Activated T-cell treated with anti-CD3 and anti-CD28 coated beads for 48 hours (primary cell): ENCODE data around the gene CIB1.

Experiments used
- DNase-seq: peaks from one replicate; pipeline ENCODE4 v3.0.0-alpha.2; 2020; ENCODE audit warnings: low read depth

The CIB1 gene

DNA sequence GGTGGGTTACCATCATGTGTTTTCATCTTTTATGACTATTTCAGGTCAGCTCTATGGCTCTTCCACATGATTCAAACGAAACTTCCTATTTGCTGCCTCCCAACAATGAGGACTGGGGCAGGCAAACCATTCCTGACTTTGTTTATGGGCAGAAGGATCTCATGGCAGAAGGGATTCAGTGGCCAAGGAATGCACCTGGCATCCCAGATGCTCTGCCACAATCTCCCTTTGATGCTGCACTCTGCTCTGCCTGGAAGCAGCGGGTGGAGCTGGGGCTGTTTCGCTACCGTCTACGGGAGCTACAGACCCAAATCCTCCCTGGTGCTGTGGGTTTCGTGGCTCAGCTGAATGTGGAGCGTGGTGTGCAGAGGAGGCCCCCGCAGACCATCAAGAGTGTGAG is 7.1 kb upstream of the CIB1 start:
- DNase-seq, result no peak

DNA sequence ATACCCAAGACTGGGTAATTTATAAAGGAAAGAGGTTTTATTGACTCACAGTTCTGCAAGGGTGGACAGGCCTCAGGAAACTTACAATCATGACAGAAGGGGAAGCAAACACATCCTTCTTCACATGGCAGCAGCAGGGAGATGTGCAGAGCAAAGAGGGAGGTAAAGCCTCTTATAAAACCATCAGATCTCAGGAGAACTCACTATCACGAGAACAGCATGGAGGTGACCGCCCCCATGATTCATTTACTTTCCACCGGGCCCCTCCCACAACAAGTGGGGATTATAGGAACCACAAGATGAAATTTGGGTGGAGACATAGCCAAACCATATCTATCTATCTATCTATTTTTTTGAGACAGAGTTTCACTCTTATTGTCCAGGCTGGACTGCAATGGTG is 5.6 kb upstream of the CIB1 start:
- no peak for DNase-seq

DNA sequence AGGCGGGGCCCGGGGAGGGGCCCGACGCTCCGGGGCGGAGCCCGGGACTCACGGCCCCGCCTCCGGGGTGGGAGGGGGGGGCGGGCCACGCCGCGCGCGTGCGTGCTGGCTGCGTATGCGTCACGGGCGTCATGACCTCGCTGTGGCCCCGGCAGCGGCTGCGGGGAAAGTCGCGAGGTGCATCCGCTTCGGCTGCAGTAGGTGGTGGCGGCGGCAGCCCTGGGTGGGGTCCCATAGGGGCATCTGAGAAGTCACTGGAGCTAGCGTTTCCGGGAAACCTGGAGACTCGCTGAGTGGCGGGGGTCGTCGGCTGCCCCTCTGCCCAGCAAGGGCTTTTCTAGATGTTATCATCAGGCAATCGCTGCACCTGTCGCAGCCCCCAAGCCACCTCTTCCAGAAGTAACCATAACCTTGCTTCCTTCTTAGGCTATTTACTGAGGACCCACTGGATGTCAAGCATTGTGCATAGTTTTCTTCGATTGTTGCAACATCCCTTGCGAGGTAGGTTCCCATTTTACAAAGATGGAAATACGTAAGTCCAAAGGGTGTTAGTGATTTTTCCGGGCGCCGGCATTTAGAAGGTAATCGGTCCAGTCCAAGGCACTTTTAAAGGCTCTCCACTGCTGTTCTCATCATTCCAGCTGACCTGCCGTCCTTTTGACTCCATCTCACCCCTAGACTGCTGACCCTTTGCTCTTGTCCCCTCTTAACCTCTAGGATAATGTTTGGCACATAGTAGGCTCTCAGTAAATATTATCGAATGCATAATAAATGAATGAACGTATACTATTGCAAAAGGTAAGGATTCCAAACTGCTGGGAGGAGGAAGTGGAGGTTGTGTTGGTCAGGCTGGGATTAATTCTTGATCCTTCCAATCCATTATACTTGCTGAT is 601 bp upstream of the CIB1 start, which contains the start of gene GDPGP1:
GDPGP1 (plus strand) TSS at position 114 of the 893 bp plus-strand sequence. CDS start 6,700 bp downstream, outside the sequence.
- DNase-seq, result no peak

DNA sequence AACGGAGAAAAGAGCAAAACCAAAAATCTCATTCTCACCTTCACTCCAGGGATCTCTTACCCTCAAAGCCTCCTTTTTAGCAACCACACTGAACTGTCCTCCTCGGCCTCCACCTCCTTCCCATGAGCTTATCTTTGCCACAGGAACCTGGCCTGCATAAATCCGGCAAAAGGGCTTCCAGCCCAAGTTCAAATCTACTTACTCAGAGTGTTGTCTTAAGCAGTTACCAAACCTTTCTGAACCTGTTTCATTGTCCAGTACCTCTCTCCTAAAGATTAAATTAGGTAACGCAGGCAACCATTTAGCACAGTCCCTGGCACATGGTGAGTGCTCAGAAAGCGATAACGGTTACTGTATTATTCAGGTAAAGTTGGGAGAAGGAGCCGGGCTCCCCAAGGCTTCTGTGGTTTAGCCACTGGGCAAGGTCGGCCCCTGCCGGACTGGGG is 777 bp downstream of the CIB1 start:
- no peak for DNase-seq

DNA sequence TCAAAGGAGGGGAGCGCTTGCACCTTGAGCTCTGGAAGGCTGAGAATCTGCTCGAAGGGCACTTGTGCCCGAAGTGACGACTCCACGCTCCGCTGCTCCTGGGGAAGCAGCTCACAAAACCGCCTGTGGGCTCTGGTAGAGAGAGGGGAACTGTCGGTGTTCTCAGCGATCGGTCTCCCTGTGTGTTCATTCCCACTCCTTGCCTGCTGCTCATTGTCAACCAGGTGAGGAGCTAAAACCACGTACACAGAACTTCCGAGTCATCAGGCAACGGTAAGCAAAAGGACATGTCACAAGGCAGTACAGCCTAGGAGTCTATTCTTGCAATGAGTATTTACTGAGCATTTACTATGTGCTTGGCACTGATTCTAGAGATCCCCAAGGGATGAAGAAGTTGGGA is 1.5 kb downstream of the CIB1 start:
- DNase-seq, result no peak

DNA sequence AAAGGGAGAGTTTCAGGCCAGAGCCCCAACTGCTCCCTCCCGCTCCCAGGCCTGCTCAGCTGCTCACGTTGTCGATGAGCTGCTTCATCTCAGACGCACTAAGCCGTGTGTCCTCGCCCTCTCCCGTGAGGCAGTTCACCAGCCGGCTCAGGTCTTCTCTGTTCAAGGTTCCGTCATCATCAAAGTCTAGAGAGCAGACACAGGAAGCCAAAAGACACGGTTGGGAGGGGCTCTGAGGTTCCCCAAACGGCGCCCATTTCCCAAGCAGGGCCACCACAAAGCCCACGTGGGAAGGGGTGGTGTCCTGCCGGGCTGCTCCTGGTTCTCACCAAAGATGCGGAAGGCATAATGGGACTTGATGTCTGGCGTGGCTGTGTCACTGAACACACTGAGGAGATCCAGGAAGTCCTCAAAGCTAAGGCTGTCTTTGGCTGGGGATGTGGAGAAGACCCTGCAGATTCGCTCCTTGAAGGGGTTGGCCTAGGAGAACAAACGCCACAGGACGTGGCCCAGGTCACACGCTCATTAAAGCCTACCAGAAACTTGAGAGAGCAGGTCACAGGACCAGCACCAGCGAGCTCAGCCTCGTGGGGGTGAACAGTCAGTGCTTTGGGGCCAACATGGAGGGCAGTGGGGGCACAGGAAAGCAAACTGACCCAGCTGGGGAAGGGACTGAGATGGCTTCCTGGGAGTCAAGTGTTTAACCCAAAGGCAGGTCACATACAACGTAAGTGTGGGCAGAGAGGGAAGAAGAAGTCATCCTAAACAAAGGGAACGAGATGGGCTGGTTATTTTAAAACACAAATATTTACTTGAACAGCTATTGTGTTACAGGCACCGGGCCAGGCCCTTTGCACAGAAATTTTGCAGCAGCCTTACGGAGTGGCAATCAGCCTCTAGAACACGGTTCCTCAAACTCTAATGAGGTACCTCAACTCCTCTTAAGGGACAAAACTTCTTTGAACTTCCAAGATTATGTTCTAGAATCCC is 2.4 kb downstream of the CIB1 start:
- peak; percentile 56 for DNase-seq

DNA sequence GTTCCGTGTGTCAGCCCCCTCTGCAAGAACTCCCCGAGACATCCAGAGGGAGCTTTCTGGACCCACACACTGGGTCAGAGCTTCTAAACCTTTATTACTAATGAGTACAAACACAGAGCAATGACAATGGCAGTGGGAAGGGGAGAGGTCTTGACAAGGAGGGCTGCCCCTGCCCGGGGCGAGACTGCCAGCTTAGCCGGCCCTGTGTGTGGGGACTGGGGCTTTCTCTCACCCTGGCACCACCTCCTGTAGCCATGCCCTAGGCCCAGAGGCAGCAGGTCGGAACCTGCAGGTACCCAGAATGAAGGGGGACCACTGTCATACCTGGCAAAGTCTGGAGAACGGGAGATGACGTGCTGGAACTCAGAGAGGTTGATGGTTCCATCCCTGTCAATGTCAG is 3.1 kb downstream of the CIB1 start:
- DNase-seq, result no peak

DNA sequence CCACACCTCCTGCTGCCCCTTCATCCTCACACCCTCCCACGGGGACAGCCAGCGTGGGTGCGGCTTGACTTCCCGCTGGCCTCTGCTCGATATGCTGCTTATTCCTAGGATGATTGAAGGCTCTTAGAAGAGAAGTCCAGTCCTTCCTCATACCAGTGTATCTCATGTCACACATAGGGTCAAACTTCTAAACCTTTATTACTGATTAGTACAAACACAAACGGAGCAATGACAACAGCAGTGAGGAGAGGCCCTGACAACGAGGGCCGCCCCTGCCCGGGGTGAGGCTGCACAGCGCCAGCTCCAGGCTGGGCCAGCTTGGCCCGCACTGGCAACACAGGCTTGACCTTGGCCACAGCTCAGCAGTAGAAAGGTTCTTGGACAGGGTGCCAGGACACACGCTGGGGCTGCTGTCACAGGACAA is 3.7 kb downstream of the CIB1 start:
- no peak for DNase-seq

DNA sequence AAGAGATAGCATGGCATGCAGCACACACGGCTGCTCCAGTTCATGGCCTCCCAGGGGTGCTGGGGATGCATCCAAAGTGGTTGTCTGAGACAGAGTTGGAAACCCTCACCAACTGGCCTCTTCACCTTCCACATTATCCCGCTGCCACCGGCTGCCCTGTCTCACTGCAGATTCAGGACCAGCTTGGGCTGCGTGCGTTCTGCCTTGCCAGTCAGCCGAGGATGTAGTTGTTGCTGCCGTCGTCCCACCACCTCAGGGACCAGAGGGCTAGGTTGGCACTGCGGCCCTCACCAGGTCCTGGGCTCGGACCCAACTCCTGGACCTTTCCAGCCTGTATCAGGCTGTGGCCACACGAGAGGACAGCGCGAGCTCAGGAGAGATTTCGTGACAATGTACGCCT is 4.8 kb downstream of the CIB1 start:
- no peak for DNase-seq

DNA sequence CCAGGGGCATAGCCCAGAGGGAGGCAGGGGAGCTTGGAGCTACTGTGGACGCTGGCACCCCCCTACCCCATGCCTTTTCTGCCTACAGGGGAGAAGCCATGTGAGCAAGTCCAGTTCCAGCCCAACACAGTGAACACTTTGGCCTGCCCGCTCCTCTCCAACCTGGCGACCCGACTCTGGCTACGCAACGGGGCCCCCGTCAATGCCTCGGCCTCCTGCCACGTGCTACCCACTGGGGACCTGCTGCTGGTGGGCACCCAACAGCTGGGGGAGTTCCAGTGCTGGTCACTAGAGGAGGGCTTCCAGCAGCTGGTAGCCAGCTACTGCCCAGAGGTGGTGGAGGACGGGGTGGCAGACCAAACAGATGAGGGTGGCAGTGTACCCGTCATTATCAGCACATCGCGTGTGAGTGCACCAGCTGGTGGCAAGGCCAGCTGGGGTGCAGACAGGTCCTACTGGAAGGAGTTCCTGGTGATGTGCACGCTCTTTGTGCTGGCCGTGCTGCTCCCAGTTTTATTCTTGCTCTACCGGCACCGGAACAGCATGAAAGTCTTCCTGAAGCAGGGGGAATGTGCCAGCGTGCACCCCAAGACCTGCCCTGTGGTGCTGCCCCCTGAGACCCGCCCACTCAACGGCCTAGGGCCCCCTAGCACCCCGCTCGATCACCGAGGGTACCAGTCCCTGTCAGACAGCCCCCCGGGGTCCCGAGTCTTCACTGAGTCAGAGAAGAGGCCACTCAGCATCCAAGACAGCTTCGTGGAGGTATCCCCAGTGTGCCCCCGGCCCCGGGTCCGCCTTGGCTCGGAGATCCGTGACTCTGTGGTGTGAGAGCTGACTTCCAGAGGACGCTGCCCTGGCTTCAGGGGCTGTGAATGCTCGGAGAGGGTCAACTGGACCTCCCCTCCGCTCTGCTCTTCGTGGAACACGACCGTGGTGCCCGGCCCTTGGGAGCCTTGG is 5.6 kb downstream of the CIB1 start:
- no peak for DNase-seq

DNA sequence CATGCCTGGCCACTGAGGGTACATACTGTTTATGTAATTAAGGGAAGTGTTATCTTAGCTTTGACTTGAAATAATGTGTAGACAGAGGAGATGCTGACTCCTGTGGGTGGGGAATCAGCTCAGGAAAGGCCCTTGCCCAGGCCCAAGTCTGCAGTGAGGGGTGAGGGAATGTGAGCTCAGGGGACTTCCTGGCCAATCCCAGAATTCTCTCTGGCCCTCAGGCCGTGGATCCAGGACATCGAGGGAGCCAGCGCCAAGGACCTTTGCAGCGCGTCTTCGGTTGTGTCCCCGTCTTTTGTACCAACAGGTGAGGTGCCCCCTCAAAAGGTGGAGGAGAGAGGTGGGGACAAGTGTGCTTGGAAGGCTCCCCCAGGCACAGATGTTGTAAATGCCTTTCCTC is 6.4 kb downstream of the CIB1 start:
- no peak for DNase-seq

DNA sequence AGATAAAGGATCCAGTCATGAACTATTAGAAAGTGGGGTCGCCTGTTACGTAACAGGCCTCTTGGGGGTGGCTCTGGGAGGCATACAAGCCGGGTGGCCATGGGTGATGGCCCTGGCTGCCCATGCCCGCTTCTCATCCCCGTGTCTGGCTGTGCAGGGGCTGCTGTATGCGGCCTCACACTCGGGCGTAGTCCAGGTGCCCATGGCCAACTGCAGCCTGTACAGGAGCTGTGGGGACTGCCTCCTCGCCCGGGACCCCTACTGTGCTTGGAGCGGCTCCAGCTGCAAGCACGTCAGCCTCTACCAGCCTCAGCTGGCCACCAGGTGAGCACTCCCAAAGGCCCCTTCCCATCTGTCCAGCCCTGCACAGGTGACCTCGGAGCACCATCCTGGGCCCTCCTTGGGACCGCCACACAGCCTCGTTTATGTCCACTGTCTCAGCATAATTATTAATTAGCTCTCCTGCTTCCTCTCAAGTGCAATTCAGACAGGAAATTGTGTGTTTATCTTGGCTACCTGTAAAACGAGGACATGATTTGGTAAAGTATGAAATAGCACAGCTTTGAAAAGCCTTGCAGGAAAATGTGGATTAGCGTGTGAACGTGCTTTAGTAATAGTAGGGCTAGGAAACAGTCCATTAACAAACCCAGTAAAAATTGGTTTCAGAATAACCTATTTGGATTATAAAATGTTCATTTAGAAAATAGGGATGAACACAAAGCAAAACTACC is 8.1 kb downstream of the CIB1 start:
- DNase-seq, result no peak

DNA sequence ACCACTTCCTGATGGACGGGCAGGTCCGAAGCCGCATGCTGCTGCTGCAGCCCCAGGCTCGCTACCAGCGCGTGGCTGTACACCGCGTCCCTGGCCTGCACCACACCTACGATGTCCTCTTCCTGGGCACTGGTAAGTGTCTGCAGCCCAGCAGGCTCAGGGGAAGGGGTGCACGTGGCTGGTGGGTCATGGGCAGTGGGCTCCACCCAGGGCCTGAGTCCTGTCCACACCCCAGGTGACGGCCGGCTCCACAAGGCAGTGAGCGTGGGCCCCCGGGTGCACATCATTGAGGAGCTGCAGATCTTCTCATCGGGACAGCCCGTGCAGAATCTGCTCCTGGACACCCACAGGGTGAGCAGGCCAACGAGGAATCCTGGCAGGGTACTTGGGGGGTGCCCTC is 8.7 kb downstream of the CIB1 start:
- DNase-seq, result no peak

DNA sequence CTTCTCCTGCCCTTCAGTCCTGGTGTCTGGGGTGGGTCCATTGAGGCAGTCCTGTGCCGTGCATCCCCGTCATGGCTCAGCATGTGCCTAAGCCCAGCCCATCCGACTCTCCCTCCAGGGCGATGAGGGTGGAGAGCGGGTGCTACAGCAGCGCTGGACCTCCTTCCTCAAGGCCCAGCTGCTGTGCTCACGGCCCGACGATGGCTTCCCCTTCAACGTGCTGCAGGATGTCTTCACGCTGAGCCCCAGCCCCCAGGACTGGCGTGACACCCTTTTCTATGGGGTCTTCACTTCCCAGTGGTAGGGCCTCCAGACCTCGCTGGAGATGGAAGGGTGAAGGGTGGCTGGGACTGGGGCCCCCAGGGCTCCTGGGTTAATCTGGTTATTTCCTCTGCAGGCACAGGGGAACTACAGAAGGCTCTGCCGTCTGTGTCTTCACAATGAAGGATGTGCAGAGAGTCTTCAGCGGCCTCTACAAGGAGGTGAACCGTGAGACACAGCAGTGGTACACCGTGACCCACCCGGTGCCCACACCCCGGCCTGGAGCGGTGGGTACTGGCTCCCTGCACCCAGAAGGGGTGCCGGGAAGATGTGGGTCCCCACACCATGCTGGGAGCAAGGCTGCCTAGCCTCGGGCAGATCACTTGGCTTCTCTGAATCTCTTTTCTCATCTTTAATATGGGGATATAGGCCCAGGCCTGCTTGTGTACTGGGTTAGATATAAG is 10.1 kb downstream of the CIB1 start:
- DNase-seq, result no peak

DNA sequence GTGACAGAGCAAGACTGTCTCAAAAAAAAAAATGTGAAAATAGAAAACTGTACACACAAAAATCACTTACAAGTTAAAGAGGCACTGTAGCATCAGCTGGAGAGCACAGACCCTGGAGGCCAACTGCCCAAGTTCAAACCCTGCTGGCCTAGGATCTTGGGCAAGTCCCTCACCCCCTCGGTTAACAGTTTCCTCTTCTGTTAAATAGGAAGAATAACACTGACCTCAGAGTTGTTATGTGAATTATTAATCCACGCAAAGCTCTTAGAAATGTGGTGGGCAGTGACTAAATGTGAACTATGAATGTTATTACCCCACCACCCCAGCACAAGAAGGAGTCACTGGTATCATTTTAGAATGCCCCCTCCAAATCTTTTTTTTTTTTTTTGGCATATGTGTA is 11.2 kb downstream of the CIB1 start:
- DNase-seq, result no peak

DNA sequence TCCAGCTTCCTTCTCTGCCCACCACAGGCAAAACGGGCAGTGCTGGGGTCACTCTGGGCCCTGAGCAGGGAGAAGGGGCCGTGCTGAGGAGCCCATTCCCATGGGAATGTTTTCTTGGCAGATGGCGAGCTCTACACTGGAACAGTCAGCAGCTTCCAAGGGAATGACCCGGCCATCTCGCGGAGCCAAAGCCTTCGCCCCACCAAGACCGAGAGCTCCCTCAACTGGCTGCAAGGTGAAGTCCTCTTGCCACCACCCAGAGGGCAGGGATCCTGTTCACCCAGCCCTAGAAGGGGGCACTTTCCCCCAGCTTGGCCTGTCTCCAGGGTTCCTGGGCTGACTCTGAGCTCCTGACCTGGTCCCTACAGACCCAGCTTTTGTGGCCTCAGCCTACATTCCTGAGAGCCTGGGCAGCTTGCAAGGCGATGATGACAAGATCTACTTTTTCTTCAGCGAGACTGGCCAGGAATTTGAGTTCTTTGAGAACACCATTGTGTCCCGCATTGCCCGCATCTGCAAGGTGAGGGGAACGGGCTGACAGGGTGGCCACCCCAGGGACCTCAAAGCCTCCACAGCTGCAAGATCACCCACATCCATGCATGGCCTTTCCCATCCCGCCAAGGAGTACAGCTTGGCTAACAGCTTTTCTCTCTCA is 12.4 kb downstream of the CIB1 start:
- DNase-seq, result no peak

DNA sequence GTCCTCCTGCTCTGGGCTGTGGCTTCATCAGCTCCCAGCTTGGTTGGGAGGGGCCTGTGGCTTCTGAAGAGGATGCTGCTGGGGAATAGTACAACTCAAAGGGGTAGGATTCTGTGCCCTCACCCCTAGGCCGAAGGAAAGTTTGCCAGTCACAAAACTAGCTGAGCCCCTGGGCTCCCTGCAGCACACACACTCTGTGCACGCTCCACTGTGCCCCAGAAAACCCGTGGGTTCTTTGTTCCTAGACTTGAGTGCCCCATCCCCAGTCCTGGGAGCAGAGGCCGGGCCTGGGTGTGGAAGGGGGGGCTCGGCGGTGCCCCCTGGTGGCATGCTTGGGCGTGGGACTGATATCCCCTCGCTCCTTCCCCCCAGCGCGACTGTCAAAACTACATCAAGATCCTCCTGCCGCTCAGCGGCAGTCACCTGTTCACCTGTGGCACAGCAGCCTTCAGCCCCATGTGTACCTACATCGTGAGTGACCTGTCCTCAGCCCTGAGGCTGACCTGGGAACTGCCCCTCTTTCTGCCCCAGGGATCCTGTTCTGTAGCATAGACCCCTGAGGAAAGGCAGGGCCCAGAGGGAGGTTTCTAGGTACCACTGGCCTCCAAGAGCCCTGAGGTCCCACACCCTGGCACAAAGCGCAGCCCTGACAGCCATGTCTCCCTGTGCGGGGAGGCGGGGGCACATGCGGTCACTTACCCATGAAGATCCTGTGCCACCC is 14.2 kb downstream of the CIB1 start:
- DNase-seq, result peak; percentile 53

DNA sequence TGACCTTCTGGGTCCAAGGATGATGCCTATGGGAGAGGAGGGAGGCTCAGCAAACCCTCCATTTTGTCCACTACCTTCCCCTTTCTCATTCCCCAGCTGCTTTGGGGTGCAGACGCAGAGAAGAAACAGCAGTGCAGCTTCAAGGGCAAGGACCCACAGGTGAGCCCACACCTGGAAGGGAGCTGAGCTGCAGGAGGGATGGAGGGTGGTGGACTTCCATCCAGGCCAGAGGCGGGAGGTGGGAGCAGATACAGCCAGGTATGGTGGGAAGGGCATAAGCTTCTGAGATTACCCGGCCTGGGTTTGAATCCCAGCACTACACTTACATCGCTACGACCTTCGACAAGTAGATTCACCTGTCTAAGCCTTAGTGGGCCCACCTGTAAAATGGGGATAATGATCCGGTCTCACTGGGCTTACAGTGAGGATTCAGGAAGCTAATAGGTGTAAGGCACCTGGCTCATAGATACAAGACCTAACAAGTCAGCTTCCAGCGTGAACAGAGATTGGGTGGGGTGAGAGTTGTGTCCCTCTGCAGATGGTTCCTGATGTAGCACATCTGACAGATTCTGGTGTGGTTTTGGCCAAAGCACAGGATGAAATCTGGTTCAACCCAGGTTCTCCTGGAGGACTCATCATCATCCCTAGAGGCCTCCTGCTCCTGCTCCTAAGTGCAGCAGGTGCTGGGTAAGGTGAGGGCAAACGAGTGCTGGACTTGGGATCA is 15.9 kb downstream of the CIB1 start:
- no peak for DNase-seq
